ENCODE measurements around the gene MYBPH.
A peak's percentile ranks its signal among the peaks of the same experiment; 100 is the strongest.

The MYBPH gene

DNA sequence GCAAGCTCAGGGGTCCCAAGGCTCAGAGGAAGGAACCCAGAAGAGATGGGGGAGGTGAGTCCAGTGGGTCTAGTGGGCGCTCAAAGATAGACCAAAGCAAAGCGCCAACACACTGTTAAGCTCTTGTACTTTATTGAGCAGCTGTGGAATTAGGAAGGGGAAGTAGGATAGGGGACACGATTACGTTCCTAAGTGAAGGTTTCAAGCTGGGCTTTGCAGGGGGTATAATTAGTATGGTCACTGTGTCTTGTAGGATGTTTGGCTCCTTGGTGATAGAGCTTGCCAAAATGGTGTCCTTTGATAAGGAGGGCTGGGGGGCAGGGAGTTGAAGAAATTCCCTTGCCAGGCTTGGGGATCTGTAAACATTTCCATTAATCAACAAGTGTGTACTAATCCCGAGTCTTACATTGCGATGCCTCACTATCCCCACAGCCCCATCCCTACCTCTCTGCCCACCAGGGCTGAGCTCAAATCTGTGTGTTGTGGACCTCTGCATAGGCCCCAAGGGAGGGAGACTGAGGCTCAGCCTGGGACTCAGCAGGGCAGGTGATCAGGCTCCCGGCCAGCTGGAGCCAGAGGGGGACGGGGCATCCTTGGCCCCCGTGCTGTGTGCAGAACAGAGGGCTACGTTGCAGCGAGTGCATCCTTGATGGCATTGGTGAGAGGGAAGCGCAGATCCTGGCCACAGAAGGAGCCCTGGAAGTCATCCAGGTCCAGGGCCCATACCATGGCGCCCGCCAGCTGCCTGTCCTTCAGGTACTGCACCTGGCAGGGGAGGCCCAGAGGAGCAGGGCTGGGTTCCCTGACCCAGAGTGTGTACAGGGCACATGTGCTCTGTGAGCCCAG lies 3.4 kb upstream of the MYBPH start:
- no peak for DNase-seq (ENCODE audit: low spot score)

DNA sequence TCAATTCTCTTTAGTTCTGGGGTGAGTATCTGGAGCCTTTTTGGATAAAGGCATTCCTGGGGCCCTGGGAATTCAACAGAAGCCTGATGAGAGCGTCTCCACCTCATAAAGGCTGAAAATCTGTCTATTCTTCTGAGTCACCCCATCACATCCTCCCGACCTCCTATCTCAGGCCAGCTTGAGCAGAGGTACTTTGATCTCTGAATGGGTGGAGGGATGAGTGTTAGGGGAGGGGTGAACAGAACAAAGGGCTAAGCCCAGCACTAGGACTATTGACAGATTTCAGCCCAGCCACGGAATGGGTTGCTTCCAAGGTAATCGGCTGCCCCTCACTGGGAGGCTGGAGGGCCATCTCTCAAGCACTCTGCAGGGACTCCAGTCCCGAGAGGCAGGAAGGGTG lies 2.5 kb upstream of the MYBPH start:
- DNase-seq (ENCODE audit: low spot score) = peak; percentile 60

DNA sequence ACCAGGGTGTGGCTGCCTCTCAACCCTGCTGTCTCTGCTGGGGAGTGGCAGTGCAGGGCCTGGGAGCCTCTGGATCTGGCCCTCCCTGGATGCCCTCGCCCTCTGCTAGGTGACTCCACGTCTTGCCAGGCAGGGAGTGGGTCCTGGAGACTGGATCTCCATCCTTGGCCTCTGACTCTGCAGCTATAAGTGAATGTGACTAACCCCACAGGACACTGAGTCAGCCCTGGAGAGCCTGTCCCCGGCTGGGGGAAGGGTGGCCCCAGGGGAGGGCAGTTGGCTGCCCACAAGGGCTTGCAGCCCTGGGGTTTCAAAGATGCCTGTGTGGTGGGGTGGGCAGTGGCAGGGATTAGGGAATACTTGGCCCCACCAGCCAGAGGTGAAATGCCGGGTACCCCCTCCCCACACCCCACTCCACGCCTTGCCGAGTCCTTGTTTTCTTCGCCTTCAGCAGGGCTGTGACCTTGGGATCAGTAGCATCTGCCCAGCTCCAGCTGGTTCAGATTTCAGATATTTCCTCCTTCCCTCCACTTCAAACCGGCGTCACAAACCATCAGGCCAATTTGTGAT lies 1.9 kb upstream of the MYBPH start:
- DNase-seq (ENCODE audit: low spot score) = no peak

DNA sequence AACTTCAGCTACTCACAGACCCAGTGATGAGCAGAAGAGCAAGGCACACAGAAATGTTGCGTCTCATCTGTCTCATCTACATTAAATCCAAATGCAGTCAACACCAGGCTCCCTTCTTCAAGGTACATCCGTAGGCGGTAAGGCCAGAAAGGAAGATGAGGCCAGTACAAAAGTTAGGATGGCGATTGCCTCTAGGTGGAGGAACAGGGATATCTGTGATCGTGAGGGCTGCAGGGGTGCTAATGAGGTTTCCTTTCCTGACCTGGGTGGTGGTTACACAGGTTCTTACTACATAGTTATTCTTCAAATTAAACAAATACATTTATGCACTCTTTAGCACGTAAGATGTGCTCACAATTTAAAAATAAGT lies 1.4 kb upstream of the MYBPH start:
- no peak for DNase-seq (ENCODE audit: low spot score)

DNA sequence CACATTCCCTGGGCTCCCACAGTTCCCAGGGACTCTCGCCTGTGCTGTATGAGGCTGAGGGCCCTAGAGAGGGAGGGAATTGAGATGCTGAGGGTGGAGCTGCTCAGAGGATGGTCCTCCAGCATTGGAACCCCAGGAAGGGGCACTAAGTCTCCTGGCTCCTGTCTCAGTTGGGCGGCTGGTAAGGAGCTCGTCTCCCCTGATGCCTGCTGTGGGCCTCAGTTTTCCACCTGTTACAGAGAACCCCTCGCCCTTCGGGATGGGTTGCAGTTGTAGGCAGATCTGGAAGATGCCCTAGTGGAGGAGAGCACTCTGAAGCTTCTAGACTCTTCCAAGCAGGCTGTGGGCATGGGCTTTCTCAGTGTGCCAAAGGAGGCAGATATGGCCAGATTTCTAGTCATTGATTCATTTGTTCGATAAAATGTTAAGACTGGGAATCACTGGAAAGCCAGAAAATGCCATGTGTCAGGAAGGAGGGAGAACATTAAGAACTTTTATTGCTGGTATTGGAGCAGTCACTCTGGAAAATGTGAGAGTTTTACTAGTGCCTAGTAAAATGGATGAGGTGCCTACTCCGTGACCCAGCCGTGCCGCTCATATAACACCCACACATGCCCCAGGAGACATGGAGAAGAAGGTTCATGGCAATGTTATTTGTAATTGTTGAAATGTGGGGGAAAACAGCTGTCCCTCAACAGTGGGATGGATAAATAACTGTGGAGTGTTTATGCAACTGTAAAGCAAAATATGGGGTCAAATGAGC lies 828 bp upstream of the MYBPH start:
- no peak for DNase-seq (ENCODE audit: low spot score)

DNA sequence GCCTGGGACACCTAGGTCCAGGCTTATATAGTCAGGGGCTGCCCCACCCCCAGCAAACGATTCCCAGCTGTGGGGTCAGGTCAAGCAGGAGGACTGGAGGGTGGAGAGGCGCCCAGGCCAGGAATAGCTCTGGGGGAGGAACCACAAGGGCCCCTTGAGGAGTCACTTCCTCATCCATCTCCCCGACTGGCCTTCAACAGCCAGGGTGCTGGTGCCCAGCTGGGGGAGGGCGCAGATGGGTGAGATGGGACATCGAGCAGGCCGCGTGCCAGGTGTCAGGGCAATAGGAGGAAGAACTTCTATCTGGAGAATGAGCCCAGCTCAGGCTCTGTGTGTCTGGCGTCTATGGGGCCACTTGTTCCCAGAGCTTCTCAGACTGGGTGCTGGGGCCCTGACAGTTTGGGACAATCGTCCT lies 208 bp upstream of the MYBPH start:
- DNase-seq (ENCODE audit: low spot score) = no peak

DNA sequence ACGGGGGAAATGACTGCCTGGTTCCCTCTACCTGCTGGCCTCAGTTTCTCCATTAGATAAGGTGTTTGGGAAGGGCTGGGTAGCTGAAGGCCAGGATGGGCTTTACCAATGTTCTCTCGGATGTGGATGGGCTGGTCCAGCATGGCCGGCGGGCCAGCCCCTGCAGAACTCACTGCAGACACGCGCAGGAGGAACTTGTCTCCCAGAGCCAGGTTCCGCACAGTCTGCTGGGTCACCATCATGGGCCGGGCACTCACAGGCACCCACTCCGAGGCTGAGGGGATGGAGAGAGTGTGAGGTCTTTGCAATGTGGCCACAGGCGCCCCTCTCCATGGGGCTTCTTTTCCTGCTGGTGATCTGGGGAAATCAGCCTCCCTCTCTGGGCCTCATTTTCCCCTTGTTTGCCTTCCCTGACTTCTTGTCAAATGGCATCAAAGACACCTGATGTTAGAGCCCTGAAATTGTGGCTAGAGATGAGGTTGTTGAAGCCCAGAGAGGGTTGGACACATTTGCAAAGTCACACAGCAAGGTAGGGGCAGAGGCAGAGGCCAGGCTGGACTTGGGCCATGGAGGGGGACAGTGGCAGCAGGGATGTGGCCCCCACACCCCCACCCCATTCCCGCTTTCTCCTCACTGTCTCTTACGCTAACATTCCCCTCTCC lies 1.2 kb downstream of the MYBPH start:
- DNase-seq (ENCODE audit: low spot score) = no peak

DNA sequence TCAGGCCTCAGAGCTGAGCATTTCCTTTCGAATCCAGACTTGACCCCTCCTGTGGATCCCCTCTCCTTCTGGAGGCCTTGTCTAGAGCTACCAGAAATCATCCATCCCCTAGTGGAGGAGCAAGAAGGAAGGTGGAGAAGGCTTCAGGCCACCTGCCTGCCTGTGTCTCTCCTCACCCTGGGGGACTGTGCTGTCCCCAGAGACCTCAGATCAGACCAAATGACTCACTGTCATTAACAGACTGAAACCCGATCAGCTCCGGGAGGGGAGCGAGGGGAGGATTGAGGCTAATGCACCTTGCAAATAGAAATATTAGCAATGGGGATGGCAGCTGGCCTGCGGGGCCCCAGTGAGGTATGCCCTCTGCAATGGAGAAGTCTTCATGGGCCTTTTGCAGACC lies 2.1 kb downstream of the MYBPH start:
- DNase-seq (ENCODE audit: low spot score) = no peak

DNA sequence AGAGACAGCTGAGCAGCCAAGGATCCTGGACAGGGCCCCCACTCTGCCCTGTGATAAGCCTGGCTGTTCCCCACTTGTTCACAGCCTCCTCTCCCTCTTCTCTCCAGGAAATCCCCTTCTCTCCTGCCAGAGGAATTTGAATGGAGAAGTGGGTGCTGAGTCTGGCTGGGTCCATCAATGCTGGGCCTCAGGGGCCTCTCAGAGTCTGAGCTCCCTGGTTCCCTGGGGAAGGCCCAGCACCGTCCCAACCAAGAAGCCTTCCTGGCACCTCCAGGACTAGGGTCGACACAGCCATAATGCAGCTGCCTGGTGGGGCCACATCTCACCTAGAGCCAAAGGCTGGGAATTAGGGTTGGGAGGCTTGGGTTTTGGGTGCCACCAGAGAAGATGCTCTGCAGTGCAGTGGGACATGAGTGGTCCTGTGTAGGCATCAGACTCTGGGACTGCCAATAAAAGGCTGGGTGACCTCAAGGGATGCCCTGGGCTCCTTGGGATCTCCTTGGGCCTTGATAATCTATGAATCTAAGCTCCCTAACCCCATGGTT lies 2.5 kb downstream of the MYBPH start:
- DNase-seq (ENCODE audit: low spot score) = no peak

DNA sequence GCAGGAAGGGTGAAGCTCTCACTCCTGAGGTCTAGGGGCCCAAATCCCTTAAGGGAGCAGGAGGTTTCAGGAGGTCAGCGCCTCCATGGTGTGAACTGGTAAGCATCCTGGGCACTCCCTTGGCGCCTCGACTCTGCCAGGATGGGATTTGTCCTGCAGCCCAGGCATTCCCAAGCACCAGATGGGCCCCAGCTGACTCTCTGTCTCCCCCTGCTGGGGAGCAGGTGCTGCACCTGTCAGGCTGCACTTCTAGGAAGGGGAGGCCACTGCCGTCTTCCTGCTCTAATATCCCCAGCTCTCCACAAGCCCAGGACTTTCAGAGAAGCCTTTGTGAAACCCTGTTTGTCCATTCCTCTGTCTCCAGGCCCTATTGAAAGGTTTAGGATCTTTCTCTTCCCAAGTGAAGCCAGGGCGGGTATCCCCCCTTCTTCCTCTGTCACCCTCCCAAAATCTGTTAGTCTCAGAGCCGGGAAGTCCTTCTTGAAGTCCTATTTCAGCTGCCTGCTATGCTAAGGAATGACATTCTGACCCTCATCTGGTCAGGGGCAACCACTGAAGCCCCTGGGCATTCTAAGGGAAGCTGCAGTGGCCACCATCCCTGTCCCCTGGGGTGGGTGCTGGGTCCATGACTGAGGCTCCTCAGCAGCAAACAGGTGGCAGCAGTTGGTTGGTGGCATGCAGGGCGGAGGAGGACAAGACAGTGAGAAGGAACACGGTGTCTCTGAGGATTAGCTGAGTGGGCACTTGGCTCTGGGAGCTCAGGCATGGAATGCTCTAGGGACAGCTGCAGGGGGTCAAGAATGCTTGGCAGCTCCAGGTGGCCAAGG lies 3.2 kb downstream of the MYBPH start:
- peak; percentile 92 for DNase-seq (ENCODE audit: low spot score)

DNA sequence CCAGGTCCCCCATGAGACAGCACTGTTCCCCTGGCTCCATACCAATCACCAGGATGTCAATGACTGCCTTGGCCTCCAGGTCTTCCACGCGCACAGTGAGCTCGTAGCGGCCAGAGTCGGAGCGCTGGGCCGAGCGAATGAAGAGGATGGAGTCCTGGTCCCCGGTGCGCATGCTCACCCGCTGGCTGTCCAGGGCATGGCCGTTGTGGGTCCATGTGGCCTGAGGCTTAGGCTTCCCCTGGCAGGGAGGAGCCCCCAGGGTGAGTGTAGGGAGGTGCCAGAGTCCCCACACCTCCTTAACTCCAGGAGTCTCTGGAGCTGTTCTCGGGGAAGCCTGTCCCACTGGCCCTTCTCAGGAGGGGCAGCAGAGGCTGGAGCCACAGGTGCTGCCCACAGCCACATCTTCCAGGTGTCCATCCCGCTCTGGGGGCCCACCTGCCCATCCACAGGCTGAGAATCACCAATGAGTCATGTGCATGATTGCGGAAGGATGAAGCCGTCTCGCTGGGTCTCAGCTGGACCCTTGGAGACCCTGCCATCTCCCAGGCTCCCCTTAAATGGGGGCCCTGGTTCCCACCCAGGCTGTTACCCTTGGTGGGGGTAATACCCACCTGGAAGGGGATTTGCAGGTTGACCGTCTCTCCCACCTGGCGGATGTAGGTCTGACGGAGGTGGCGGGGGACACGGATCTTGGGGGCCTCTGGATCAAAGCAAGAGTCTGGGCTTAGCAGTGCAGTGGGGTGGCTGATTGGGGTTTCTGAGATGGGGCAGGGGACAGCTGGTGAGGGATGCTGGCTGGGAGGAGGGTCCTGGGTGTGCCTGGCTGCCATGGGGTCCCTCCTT lies 4.1 kb downstream of the MYBPH start:
- DNase-seq (ENCODE audit: low spot score) = no peak

DNA sequence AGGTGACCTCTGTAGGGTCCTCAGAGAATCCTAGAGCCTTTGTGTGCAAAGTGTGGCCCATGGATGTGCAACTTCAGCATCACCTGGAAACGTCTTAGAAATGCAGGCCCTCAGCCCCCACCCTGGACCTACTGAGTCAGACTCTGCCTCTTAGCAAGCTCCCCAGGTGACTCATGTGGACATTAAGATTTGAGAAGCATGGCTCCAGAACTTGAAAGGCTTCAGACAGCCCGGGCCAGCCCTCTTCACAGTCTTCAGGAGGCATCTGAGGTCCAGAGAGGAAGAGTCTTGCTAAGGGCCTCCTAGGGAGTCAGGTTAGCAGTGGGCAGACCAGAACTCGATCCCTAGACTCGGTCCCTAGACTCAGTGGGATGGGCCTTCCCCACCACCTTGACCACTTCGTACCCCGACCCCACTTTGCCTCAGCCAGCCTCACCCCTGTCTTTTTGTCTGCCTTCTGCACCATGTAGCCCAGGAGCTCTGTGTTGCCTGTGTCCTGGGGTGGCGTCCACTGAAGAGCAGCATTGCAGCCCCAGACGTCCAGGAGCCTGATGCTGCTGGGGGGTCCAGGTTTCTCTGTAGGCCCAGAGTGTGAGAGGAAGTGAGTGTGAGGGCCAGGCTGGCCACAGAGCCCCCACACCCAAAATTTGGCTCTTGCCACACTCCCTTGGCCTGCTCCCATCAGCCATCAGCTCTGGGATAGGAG lies 4.8 kb downstream of the MYBPH start:
- DNase-seq (ENCODE audit: low spot score) = no peak

DNA sequence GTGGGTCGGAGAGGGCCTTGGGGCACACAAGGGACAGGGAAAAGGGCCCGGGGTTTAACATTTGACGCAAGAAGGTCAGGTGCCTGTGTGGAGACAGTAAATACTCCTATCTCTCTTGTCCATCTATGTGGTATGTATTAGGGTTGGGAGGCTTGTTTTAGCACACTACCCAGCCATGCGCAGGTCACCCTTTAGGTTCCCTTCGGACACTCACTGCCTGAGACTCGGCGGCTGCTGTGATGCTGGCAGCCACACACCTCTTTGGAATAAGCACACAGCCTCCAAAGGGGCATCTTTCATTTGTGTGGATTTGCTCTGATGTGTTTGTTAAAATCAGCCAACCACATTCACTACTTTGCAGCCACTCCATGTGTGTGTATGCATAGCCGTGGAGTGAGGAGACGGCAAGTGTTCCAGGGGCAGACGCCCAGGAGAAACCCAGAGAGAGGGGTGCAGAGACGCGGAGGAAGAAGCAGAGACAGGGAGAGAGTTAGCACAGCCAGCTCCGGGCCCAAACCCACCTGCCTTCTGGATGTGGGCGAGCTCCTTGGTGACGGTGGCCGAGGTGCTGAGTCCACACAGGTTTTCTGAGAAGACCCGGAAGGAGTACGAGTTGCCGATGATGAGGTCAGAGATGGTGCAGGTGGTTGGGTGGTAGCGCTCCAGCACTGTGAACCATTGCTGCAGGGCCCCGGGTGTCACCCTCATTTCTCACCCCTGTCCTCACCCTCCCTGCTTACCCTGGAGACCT lies 5.7 kb downstream of the MYBPH start:
- no peak for DNase-seq (ENCODE audit: low spot score)

DNA sequence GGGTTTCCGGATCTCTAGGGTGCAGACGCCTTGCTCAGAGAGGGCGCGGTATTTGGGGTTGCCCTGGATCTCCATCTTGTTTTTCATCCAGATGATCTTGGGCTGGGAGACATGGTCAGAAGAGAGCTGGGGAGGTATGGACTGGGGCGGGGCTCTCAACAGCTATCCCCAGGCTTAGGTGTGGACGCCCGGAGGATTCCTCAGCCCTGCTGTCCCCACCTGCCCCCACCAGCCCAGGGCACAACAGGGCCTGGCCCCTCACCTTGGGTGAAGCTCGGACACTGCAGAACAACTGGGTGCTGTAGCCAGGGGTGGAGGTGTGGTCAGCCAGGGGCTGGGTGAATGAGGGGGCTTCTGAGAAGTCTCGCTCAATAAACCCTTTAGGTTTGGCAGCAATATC lies 6.6 kb downstream of the MYBPH start:
- DNase-seq (ENCODE audit: low spot score) = no peak

DNA sequence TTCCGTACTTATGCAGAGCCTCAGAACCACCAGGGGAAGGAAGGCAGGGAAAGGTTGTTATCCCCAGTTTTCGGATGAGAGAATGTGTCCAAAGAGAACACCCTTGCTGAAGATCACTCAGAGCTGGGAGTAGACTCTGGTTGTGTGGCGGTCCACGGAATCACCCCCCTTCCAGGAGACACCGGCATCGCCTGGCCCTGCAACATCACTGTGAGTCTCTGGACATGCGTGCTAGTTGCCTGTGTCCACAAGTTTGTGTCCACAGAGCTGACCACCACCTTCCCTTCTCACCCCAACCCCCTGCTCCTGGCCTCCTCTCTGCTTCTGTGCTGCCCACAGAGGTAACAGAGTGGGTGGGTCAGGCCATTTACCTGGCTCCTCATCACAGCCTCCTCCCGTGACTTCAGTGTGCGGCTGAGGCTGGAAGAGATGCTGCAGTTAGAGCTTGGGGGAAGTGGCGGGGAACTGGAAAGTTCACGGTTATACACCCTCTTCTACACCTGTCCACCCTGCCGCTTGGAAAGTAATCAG lies 7.3 kb downstream of the MYBPH start:
- DNase-seq (ENCODE audit: low spot score) = no peak

DNA sequence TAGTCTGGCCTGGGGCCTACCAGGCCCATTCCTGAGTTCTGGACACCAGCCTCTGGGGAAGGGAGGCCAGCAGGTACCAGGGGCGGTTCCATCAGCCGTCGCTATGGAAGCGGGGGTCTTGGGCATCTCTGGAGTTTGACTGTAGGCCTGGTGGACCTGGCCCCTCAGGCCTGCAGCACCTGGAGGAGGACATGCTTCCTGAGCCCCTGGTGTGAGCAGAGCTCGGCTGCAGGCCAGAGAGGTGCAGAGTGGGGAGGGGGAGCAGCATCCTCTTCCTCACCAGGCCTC lies 7.8 kb downstream of the MYBPH start:
- DNase-seq (ENCODE audit: low spot score) = no peak

DNA sequence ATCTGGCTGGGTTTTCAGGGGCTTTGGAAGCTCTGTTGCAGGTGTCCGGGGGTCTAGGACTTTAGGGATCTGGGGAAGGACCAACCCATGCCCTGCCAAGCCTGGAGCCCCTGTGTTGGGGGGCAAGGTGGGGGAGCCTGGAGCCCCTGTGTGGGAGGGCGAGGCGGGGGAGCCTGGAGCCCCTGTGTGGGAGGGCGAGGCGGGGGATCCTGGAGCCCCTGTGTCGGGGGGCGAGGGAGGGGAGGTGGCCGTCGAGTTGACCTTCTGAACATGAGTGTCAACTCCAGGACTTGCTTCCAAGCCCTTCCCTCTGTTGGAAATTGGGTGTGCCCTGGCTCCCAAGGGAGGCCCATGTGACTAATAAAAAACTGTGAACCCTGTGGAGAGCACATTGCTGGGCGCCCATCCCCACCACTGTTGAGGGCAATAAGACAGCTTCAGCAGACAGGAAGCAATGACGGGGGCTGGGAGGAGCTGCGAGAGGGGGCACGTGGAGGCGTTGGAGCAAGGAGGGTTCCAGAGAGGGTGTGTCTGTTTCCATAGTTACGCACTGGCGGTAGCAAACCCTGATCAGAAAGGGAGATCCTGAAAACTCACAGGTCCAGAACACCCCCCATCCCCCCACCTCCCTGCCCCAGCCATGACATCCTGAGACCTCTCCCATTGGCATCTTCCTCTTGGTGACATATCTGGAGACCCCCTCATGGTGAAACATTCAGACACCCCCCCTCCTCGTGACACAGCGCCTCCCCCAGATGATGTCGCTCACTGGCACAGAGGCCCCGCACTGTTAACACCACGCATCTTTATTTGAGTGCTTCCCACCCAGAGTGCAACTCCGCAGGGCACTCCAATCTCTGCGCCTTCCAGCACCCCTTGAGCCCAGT lies 8.4 kb downstream of the MYBPH start:
- DNase-seq (ENCODE audit: low spot score) = no peak

All from iPS-NIHi11 (cell line).